Activated gamma-delta T cell (primary cell): Measurements from ENCODE around the gene TPSD1.
"Not testable (repeated sequence)": the region's sequence is repeated elsewhere in the genome, so short reads cannot be mapped to it uniquely, and the experiment has no call there.

Experiments used
- DNase-seq: peaks from one replicate; lab custom pipeline; 2025; lab: John Stamatoyannopoulos, UW
- total RNA-seq, 2 donors: gene quantifications; one replicate each; lab custom pipeline; 2026; lab: John Stamatoyannopoulos, UW

The TPSD1 gene
- total RNA-seq = 0 to 1.8 reads per million in 2 donors

- not testable (repeated sequence) for DNase-seq
These were observed at the start of gene TPSD1 for GRCh38 chr16:1255276-1256122. TPSD1 (plus strand) TSS chr16:1256069; CDS start chr16:1256281, 212 bp downstream.

GRCh38 chr16:1206326-1206725 lies 49.5 kb upstream of the TPSD1 start:
- DNase-seq = no peak

- no peak for DNase-seq
These were observed 49.1 kb upstream of the TPSD1 start for GRCh38 chr16:1206786-1207185.

- DNase-seq = no peak
These were observed 47.5 kb upstream of the TPSD1 start for GRCh38 chr16:1208239-1208830.

- DNase-seq = no peak
These were observed 46.8 kb upstream of the TPSD1 start for GRCh38 chr16:1209081-1209480.

- no peak for DNase-seq
These were observed 45.4 kb upstream of the TPSD1 start for GRCh38 chr16:1210461-1210860.

- no peak for DNase-seq
These were observed 44.2 kb upstream of the TPSD1 start for GRCh38 chr16:1211451-1212268.

GRCh38 chr16:1212616-1213194 lies 43.2 kb upstream of the TPSD1 start:
- no peak for DNase-seq

GRCh38 chr16:1213231-1213630 lies 42.6 kb upstream of the TPSD1 start:
- no peak for DNase-seq

GRCh38 chr16:1213796-1214372 lies 42.0 kb upstream of the TPSD1 start:
- no peak for DNase-seq

- no peak for DNase-seq
These were observed 41.1 kb upstream of the TPSD1 start for GRCh38 chr16:1214719-1215118.

GRCh38 chr16:1215574-1216295 lies 40.1 kb upstream of the TPSD1 start:
- DNase-seq = no peak

- no peak for DNase-seq
These were observed 39.6 kb upstream of the TPSD1 start for GRCh38 chr16:1216296-1216619.

GRCh38 chr16:1216681-1217400 lies 39.0 kb upstream of the TPSD1 start:
- DNase-seq = no peak

- DNase-seq = no peak
These were observed 38.3 kb upstream of the TPSD1 start for GRCh38 chr16:1217526-1217925.

- no peak for DNase-seq
These were observed 37.6 kb upstream of the TPSD1 start for GRCh38 chr16:1218061-1218929.

GRCh38 chr16:1218930-1219611 lies 36.8 kb upstream of the TPSD1 start:
- DNase-seq = no peak

- no peak for DNase-seq
These were observed 35.7 kb upstream of the TPSD1 start for GRCh38 chr16:1220098-1220728.
